Lower leg skin (tissue), 4 donors: ENCODE data around the gene BCL2L12. TPM values are rescaled to one million over a fixed set of nuclear protein-coding genes. Genes with fewer than 3 reads are reported as not detected.
A peak's percentile ranks its signal among the peaks of the same experiment; 100 is the strongest.

Experiments used
- DNase-seq, 2 donors: peaks; one replicate each; pipeline ENCODE4 v3.0.0-alpha.2; 2019; ENCODE audit warnings: low spot score in 2 of 2
- H3K4me3 ChIP-seq: fragments of 200-600 bp; sonication (generic); 2 replicates; pipeline ENCODE4 v1.5.1; 2017; ENCODE audit warnings: mild to moderate bottlenecking, low read depth; ENCODE audit not compliant: poor library complexity, severe bottlenecking
- POLR2A ChIP-seq, 2 donors: fragments of 450-650 bp; IDR thresholded peaks; one replicate each; pipeline ENCODE4 v1.6.1; 2016 to 2017; ENCODE audit warnings: antibody characterized with exemption in 2 of 2, mild to moderate bottlenecking in 1 of 2, moderate library complexity in 1 of 2
- WGBS, 2 donors: methylation state at CpG; one replicate each; pipeline ENCODE4 v1.1.5; 2018; 5-methylcytosine and 5-hydroxymethylcytosine counted together
- intact Hi-C: fragments of 100-400 bp; cut with DNase I; formaldehyde crosslinking; loops from one replicate; pipeline ENCODE4 v1.15.0; 2023; ENCODE audit warnings: low total_unique reads
- total RNA-seq, 4 donors: library from RNA; depleted of rRNA; stranded (reverse); fragments of >200 nt; gene quantifications; one replicate each; pipeline ENCODE4 v1.1.0, GENCODE V29; 2016
- TF ChIP-seq, protein P1 (sequence below), 3 donors: fragments of 450-650 bp; IDR thresholded peaks; one replicate each; pipeline ENCODE4 v1.5.1; 2016; ENCODE audit warnings: antibody characterized with exemption in 3 of 3, mild to moderate bottlenecking in 3 of 3, moderate library complexity in 2 of 3

BCL2L12 gene
- total RNA-seq, 4 donors from 2014 or later: 6.1 to 9.2 (median 6.6) TPM

DNA sequence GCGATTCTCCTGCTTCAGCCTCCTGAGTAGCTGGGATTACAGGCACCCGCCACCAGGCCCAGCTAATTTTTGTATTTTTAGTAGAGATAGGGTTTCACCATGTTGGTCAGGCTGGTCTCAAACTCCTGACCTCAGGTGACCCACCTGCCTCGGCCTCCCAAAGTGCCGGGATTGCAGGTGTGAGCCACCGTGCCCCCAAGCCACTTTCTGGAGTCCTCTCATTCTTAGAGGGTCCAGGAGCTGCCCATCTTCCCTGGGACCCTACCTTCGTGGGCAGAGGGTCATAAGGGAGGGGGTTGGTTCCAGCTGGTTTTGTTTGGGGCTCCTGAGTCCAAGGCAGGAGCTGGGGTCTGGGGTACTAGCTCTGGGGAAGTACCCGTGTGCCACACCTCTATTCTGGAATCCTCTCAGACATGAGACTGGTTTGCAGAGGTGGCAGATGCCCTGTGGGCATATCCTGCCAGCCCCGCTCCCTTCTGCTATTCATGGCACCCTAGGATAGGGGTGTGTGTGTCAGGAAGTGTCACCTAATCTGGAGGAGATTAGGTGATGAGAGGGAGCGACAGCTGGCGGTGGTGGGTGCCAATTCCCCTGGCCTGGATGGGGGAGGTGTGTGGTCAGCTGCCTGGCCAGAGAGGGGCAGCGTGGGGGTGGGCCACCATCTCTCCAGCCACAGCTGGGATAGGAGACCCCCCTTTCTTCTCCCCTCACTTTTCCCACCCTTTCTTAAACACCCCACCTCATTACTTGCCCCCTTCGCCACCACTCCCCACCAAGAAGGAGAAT is 13.4 kb downstream of the BCL2L12 start:
- TF ChIP-seq POLR2A (IDR thresholded peaks at IDR 0.05): no peak
- TF ChIP-seq, protein P1, sequence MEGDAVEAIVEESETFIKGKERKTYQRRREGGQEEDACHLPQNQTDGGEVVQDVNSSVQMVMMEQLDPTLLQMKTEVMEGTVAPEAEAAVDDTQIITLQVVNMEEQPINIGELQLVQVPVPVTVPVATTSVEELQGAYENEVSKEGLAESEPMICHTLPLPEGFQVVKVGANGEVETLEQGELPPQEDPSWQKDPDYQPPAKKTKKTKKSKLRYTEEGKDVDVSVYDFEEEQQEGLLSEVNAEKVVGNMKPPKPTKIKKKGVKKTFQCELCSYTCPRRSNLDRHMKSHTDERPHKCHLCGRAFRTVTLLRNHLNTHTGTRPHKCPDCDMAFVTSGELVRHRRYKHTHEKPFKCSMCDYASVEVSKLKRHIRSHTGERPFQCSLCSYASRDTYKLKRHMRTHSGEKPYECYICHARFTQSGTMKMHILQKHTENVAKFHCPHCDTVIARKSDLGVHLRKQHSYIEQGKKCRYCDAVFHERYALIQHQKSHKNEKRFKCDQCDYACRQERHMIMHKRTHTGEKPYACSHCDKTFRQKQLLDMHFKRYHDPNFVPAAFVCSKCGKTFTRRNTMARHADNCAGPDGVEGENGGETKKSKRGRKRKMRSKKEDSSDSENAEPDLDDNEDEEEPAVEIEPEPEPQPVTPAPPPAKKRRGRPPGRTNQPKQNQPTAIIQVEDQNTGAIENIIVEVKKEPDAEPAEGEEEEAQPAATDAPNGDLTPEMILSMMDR (IDR thresholded peaks at IDR 0.05): no peak
- intact Hi-C loops: no loop called here
- DNase-seq: no peak
- WGBS, 2 donors: 56 to 63% methylated on average over 11 to 12 of the region's 12 CpGs
- no peak overlapping the region for H3K4me3 ChIP-seq

DNA sequence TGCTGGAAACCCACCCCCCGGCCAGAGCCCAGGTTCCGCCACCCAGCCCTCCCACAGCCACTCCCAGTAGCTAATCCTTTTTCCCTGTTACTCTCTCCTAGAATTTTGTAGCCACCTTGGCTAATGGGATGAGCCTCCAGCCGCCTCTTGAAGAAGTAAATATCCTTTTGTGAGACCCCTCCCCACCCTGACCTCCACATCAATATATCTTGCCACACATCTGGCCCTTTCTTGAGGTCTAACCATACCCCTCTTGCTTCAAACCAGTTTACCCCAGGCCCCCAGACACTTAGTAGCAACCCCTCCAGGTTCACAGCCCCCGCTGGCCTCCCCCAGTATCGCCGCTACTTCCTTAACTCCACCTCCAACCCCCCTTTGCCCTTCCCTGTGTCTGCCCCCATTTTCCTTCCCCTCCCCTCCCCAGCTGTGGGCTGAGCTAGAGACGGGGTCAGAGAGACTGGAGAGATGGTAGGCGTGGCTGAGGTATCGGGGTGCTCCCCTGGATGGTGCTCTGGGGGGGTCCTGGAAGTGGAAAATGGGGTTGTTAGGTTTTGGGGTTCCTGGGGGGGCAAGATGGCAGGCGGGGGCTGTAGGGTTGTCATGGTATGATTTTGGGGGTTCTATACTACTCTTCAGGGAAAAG is 14.2 kb downstream of the BCL2L12 start:
- intact Hi-C loops: no loop called here
- TF ChIP-seq, protein P1 (IDR thresholded peaks at IDR 0.05): no peak
- TF ChIP-seq POLR2A (IDR thresholded peaks at IDR 0.05): no peak
- H3K4me3 ChIP-seq: no peak overlapping the region
- DNase-seq: no peak
- WGBS, 2 donors: 64 to 66% methylated on average over 10 of the region's 10 CpGs

DNA sequence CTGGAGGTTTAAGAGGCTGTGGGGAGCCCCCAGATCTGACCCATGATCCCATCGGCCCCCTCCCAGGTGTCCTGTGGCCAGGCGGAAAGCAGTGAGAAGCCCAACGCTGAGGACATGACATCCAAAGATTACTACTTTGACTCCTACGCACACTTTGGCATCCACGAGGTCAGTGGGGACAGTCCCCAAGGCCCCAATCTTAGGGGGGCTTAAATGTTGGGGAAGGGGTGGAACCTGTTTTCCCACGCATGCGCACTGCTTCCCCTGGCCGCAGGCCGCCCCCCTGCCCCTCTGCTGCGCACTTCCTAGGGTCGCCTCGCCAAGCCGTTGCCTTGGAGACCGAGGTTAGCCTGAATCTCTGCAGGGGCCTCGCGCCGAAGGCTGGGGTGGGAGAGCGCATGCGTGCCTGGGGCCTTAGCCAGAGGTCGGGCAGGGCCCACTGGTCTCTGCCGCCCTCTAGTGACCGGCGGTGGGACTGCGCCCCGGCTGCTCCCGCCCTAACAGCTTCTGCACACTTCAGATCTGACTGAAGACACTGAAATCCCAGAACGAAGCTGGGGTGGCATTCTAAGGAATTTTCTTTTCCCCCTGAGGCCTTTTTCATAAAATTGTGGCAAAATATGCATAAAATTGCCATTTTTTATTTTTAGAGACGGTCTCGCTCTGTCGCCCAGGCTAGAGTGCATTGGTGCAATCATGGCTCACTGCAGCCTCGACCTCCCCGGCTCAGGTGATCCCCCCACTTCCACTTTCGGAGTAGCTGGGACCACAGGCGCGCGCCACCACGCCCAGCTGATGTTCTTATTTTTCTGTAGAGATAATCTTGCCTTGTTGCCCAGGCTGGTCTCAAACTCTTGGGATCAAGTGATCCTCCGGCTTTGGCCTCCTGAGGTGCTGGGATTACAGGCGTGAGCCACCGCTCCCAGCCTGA is 15.0 kb downstream of the BCL2L12 start:
- no peak overlapping the region for H3K4me3 ChIP-seq
- TF ChIP-seq, protein P1 (IDR thresholded peaks at IDR 0.05): peak in 2 of 3 donors; percentile 36 to 80
- no peak for TF ChIP-seq POLR2A (IDR thresholded peaks at IDR 0.05)
- DNase-seq: peak; percentile 81 to 98
- intact Hi-C loops: no loop called here
- WGBS, 2 donors: 32 to 35% methylated on average over 40 of the region's 40 CpGs

DNA sequence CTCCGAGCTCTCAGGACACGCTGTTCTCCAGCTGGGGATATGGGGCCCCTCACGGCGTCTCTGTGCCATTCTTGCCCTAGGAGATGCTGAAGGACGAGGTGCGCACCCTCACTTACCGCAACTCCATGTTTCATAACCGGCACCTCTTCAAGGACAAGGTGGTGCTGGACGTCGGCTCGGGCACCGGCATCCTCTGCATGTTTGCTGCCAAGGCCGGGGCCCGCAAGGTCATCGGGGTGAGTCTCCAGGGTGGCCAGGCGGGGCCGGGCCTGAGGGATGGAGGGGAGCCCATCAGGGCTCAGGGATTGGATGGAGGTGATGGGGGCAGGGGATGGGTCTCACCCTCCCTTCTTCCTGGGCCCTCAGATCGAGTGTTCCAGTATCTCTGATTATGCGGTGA is 16.1 kb downstream of the BCL2L12 start:
- TF ChIP-seq, protein P1 (IDR thresholded peaks at IDR 0.05): no peak
- no peak for TF ChIP-seq POLR2A (IDR thresholded peaks at IDR 0.05)
- WGBS, 2 donors: 93% methylated on average over 19 of the region's 19 CpGs
- no peak overlapping the region for H3K4me3 ChIP-seq
- DNase-seq: no peak
- intact Hi-C loops: no loop called here

DNA sequence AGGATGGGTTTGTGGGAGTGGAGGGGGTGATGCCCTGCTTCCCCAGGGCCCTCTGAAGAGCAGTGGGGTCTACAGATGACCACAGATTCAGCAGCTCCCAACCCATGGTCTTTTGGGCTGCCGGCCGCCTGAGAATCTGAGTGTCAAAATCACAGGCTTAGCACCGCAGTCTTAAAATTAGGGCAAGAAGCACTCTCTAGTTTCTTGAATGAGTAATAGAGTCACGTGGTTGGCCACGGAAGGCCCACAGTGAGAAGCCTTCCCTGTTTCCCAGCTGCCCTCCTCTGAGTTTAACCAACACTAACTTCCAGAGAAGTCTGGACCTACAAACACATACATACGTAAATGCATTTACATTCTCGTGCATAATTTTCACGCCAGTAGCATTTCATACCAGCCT is 16.5 kb downstream of the BCL2L12 start:
- H3K4me3 ChIP-seq: no peak overlapping the region
- intact Hi-C loops: no loop called here
- WGBS, 2 donors: 82 to 90% methylated on average over 8 of the region's 8 CpGs
- DNase-seq: no peak
- TF ChIP-seq POLR2A (IDR thresholded peaks at IDR 0.05): no peak
- TF ChIP-seq, protein P1 (IDR thresholded peaks at IDR 0.05): no peak
